IPS DF 6.9 (cell line): ENCODE results near the gene TMEM161A.
A peak's percentile ranks its signal among the peaks of the same experiment; 100 is the strongest.

Experiments used
- DNase-seq: peaks from one replicate; pipeline ENCODE4 v3.0.0-alpha.2; 2013; ENCODE audit warnings: low read depth, low spot score
- H3K27ac ChIP-seq: one replicate; pipeline ENCODE4 v1.5.1; 2013; ENCODE audit warnings: low read length, control low read depth
- H3K27me3 ChIP-seq: 2 replicates; pipeline ENCODE4 v1.6.1; 2013; ENCODE audit warnings: mild to moderate bottlenecking, low read length; ENCODE audit not compliant: control insufficient read depth, insufficient read depth
- H3K36me3 ChIP-seq: 2 replicates; pipeline ENCODE4 v1.6.1; 2013; ENCODE audit warnings: low read length; ENCODE audit not compliant: control insufficient read depth, insufficient read depth
- H3K4me1 ChIP-seq: 2 replicates; pipeline ENCODE4 v1.6.1; 2013; ENCODE audit warnings: low read length; ENCODE audit not compliant: control insufficient read depth, insufficient read depth
- H3K4me3 ChIP-seq: 2 replicates; pipeline ENCODE4 v1.5.1; 2013; ENCODE audit warnings: mild to moderate bottlenecking, low read length
- H3K9me3 ChIP-seq: 2 replicates; pipeline ENCODE4 v1.6.1; 2013; ENCODE audit warnings: low read length, inconsistent platforms; ENCODE audit not compliant: control insufficient read depth, insufficient read depth
- WGBS: extraction: QIAGEN DNeasy Blood & Tissue Kit; methylation state at CpG from one replicate; pipeline ENCODE4 v1.1.7; 2013; ENCODE audit warnings: mixed read lengths, missing lambda C conversion rate; ENCODE audit not compliant: insufficient read length, insufficient coverage; 5-methylcytosine and 5-hydroxymethylcytosine counted together

The TMEM161A gene

DNA sequence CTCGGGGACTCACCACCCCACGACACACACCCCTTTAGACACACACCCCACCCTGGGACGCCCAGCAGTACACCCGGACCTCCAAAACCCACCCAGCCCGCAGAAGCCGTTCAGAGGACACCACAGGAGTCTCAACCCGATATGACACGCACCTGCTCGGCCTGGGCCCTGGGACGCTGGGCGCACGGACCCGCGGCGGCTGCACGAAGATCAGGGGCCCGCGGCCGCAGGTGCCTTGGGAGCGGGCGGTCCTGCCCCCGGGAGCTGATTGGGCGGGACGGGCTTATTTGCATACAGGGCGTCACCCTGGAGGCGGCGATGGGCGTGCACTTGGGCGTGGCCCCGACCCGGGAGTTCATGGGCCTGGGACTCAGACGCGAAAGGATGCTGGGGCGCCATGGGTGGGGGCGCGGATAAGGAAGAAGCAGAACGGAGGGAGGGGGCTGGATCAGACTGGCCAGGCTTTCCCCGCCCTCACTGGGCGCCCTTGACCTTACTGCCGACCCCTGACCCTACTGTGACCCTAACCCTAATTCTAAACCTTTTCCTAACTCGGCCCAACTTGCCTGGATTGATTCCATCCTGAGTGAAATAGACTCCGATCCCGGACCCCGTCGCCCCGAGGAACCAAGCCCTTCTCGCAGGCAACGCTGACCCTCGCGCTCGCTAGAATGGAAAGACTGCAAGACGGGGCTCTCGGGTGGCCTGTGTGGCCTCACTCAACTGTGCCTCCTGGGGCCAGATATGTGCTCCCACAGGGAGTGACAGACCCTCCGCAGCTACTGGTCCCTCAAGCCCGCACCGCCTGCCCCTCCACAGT lies 32.0 kb upstream of the TMEM161A start, which contains the start of gene MEF2B:
MEF2B (minus strand) TSS at position 211 of the 820 bp plus-strand sequence. CDS start 19,528 bp downstream, outside the sequence.
- no CpG with 5 or more reads among the region's 56 CpGs for WGBS
- Histone ChIP-seq H3K4me1 (0 out of 2 replicates have a peak, but pooled peaks cover 5% of the 10 kb centered on the region), H3K9me3 (no peaks in the 10 kb centered on the region), H3K27ac (no peak within 1 kb of the TSS), H3K4me3 (peak within 1 kb of the TSS; percentile 14), H3K27me3 (peaks cover 4% of the 10 kb centered on the region; the same call in 1 of the 2 replicates), H3K36me3 (no peaks in the 10 kb centered on the region)
- DNase-seq, result peak; percentile 72

DNA sequence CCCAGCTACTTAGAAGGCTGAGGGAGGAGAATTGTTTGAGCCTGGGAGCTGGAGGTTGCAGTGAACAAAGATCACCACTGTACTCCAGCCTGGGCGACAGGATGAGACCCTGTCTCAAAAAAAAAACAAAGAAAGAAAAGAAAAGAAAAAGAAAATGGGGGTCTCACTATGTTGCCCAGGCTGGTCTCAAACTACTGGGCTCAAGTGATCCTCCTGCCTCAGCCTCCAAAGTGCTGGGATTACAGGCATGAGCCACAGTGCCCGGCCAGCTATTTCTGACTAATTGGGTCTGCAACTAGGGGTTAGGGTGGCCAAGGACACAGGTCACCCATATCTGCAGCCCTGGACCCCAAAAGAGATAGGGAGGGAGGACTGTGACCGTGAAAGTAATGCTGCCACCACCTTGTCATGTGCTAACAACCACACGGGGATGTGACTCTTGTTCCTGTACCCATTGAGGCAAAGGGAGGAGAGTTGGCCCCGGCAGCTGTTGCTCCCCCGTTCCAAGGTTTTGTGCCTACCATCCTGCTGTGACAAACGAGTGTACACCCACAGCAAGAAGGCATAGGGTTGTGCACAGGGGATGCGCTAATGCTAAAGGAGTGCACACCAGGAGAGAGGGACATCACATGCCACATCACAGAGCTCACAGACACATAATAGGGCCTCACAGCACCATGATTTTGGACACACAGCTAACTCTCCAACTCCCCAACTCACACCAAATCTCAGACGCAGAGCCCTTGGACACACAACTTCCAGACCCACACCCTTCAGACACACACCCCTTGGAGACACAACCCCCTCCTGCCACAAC lies 31.2 kb upstream of the TMEM161A start:
- WGBS, result no CpG with 5 or more reads among the region's 9 CpGs
- Histone ChIP-seq H3K36me3 (no peaks in the 10 kb centered on the region), H3K27me3 (peaks cover 4% of the 10 kb centered on the region; the same call in 1 of the 2 replicates), H3K4me3 (peak overlapping the region; percentile 14; the same call in 1 of the 2 replicates), H3K4me1 (0 out of 2 replicates have a peak, but pooled peaks cover 5% of the 10 kb centered on the region), H3K27ac (no peak overlapping the region), H3K9me3 (no peaks in the 10 kb centered on the region)
- no peak for DNase-seq

DNA sequence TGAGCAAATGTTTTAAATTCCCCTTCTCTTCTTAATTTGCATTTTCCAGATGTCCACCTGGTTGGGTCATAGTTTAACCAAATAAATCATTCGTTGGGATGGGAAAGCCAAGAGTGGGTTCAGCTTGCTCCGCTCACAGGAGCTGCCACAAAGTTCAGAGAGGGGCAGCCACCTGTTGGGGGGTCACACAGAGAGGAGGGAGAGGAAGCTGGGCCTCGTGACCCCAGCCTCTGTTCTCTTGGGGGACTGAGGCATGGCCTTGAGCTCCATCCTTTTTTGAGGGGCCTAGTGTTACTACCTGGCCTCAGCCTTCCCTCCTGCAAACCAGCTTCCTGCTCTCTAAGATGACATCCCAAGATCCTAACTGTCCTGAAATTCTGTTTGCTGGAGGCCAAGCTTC lies 29.3 kb upstream of the TMEM161A start:
- Histone ChIP-seq H3K27me3 (peaks cover 4% of the 10 kb centered on the region; the same call in 1 of the 2 replicates), H3K4me3 (no peak overlapping the region), H3K36me3 (no peaks in the 10 kb centered on the region), H3K4me1 (0 out of 2 replicates have a peak, but pooled peaks cover 5% of the 10 kb centered on the region), H3K9me3 (no peaks in the 10 kb centered on the region), H3K27ac (no peak overlapping the region)
- no CpG with 5 or more reads among the region's 3 CpGs for WGBS
- DNase-seq, result no peak

DNA sequence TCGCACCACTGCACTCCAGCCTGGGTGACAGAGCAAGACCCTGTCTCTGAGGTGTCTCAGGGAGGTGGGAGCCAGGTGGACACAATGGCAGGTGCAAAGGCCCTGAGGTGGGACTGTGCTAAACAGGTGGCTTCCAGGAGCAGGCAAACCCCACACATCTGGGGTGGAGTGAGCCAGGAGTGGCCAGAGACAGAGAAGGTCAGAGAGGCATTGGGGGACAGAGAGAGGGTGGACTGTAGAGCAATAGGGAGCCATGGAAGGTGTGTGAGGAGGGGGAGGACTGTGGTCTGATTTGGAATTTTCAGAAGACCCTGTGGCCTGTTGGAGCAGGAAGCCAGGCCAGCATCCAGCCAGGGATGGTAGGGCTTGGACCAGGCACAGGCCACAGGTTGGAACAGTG lies 27.1 kb upstream of the TMEM161A start:
- H3K27ac ChIP-seq, result no peak overlapping the region
- no peaks in the 10 kb centered on the region for H3K9me3 ChIP-seq
- H3K27me3 ChIP-seq, result peaks cover 4% of the 10 kb centered on the region; the same call in 1 of the 2 replicates
- 0 out of 2 replicates have a peak, but pooled peaks cover 4% of the 10 kb centered on the region for H3K4me1 ChIP-seq
- H3K4me3 ChIP-seq, result no peak overlapping the region
- no peaks in the 10 kb centered on the region for H3K36me3 ChIP-seq
- DNase-seq, result no peak
- WGBS, result no CpG with 5 or more reads among the region's 1 CpG

DNA sequence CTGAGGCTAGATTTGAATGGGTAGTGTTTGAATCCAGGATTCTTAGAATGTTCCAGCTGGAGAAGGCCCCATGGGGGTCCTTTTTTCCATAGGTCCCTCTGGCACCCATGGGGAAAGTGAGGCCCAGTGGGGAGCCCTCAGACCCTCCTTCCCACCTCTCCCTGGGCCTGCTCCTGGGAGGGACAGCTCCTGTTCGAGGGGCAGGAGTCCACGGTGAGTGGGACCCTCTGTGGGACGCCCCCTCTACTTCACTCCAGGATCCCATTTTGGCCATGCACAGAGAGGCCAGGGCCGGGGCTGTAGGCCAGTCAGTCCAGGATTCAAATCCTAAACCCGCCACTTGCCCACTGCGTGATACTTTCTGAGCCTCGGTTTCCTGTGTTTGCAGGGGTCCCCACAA lies 24.2 kb upstream of the TMEM161A start:
- no peaks in the 10 kb centered on the region for H3K36me3 ChIP-seq
- H3K4me3 ChIP-seq, result no peak overlapping the region
- H3K27me3 ChIP-seq, result no peaks in the 10 kb centered on the region
- no CpG with 5 or more reads among the region's 7 CpGs for WGBS
- H3K9me3 ChIP-seq, result no peaks in the 10 kb centered on the region
- H3K27ac ChIP-seq, result no peak overlapping the region
- DNase-seq, result no peak
- H3K4me1 ChIP-seq, result 0 out of 2 replicates have a peak, but pooled peaks cover 3% of the 10 kb centered on the region

DNA sequence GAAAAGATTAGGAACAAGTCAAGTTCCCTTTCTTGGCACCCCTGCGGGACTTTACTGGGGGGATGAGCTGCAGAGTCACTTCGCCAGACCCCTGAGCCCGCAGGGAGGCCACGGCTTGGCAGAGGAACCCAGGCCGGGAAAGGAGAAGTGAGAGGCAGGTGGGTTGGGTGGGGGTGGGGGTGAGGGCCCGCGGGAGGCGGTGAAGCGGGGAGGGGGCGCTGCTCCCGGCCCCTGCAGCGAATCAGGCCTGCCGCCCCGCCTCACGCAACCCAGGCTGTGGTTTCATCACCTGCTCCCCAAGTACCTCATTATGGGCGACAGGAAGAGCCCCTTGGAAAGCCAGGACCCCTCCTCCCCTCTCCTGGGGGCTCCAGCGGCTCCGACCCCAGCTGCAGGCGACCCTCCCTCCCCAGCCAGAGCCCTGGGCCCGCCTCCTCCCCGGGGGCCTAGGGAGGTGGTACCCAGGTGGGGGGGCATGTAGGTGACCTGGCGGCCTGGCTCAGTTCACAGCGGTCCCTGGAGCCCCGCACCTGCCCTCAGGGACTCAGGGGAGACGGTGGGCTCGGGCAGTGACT lies 22.3 kb upstream of the TMEM161A start:
- no peak for DNase-seq
- Histone ChIP-seq H3K9me3 (no peaks in the 10 kb centered on the region), H3K4me1 (0 out of 2 replicates have a peak, but pooled peaks cover 3% of the 10 kb centered on the region), H3K27ac (no peak overlapping the region), H3K4me3 (no peak overlapping the region), H3K27me3 (peaks cover 2% of the 10 kb centered on the region; the same call in 1 of the 2 replicates), H3K36me3 (no peaks in the 10 kb centered on the region)
- no CpG with 5 or more reads among the region's 26 CpGs for WGBS

DNA sequence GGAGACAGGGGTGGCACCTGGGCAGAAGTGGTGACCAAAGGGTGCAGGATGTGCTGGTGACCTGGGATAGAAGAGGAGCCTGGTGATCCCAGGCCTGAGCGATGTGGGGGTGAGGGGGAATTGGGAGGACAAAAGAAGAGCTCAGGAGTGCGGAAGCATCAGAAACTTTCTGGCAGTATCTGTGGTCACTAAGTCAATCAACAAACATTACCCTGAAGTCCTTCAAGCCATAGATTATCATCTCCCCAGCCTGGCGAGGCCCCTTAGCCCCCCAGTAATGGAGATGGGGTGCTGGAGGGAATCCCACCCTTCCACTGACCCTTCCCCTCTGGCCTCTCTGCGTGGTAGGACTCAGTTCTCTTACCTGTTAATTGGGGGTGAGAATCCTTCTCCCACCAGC lies 21.3 kb upstream of the TMEM161A start:
- no peak for DNase-seq
- Histone ChIP-seq H3K27me3 (peaks cover 2% of the 10 kb centered on the region; the same call in 1 of the 2 replicates), H3K4me3 (no peak overlapping the region), H3K27ac (no peak overlapping the region), H3K9me3 (no peaks in the 10 kb centered on the region), H3K36me3 (no peaks in the 10 kb centered on the region), H3K4me1 (0 out of 2 replicates have a peak, but pooled peaks cover 3% of the 10 kb centered on the region)
- WGBS, result no CpG with 5 or more reads among the region's 4 CpGs

DNA sequence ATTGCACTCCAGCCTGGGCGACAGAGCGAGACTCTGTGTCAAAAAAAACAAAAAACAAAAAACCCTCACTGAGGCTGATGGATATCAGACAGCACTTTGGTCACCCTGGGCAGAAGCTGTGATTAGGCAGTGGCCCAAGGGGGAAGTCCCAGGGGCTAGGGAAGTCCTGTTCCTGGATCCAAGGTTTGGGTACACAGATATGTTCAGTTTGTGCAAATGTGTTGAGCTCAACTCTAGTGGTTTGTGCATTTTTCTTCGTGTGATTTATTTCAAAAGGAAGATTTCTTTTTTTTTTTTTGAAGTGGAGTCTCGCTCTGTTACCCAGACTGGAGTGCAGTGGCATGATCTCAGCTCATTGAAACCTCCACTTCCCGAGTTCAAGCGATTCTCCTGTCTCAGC lies 19.5 kb upstream of the TMEM161A start:
- Histone ChIP-seq H3K27ac (no peak overlapping the region), H3K36me3 (no peaks in the 10 kb centered on the region), H3K4me1 (0 out of 2 replicates have a peak, but pooled peaks cover 3% of the 10 kb centered on the region), H3K4me3 (no peak overlapping the region), H3K27me3 (peaks cover 2% of the 10 kb centered on the region; the same call in 1 of the 2 replicates), H3K9me3 (no peaks in the 10 kb centered on the region)
- DNase-seq, result no peak
- WGBS, result no CpG with 5 or more reads among the region's 6 CpGs

DNA sequence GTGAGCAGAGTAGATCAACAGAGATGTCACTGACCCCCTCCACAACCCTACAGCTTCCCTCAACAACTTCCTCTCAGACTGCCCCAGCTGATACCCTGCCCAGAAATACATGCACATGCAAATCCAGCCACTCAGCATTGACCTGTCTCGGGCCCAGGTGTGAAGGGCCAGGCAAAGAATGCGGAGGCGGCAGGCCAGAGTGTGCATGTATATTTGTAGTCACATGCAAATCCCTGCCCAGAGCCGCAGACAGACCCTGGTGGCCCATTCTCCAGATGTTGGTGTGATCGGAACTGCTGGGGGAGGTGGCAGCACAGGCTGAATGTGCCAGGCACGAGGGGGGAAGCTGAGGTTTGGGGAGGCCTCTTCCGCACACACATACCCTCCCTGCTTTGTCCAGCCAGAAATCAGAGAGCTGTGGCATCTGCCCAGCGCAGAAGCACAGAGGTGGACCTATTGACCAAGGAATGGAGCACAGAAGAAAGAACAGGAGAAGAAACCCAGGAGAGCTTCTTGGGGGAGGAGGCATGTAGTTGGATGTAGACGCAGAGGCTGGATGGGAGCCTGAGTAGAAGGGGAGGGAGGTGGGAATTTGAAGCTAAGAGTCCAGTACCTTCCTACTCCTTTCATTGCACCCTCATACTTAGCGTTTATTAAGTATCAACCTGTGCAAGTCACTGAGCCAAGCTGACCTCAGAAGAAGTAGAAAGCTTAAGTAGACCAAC lies 17.4 kb upstream of the TMEM161A start:
- H3K27me3 ChIP-seq, result peaks cover 2% of the 10 kb centered on the region; the same call in 1 of the 2 replicates
- no peak for DNase-seq
- no peaks in the 10 kb centered on the region for H3K36me3 ChIP-seq
- no peak overlapping the region for H3K27ac ChIP-seq
- H3K4me1 ChIP-seq, result no peaks in the 10 kb centered on the region
- no peaks in the 10 kb centered on the region for H3K9me3 ChIP-seq
- no peak overlapping the region for H3K4me3 ChIP-seq
- WGBS, result no CpG with 5 or more reads among the region's 10 CpGs
